Activated T-cell treated with anti-CD3 and anti-CD28 coated beads for 4 hours (primary cell): Measurements from ENCODE around the gene KLC4.
A peak's percentile ranks its signal among the peaks of the same experiment; 100 is the strongest.
"Not testable (repeated sequence)": the region's sequence is repeated elsewhere in the genome, so short reads cannot be mapped to it uniquely, and the experiment has no call there.

ENCODE experiments used
- DNase-seq: peaks from one replicate; pipeline ENCODE4 v3.0.0-alpha.2; 2020

KLC4 gene

DNA sequence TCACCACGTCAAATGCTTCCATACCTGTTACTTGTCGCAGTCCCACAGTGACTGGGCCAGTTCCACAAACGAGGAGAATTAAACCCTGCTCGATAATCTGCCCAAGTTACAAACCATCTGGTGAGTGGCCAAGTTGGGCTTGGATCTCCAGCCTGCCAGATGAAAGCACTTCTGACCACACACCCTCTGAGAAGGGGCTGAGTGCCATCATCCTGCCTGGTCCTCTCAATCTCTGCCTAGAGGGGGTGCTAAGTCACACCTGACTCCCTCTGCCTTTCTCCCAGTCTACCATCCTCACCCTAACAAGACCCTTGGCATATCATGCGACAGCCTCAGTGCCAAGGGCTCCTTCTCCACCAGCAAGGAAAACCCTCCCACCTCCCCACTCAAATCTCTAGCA, 22.2 kb upstream of the KLC4 start:
- DNase-seq = no peak

GRCh38 chr6:43037706-43038105, 21.7 kb upstream of the KLC4 start:
- DNase-seq = no peak

DNA sequence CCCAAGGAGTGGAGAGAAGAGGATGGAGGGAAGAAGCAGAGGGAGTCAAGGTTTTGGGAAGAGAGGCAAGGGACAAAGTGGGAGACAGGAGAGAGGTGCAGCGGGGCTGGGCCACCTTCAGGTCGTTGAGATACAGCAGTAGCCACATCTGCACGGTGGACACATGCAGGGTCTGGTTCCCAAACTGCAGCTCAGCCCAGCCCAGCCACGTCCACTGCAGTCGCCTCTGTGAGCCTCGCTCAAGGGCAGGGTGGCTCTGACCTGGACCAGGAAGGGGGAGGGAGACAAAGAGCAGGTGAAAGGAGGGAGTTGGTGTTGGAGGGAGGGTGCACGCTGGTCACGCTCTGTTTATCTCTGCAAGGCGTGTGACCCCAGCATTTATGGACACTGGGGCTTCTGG, 20.7 kb upstream of the KLC4 start:
- no peak for DNase-seq

GRCh38 chr6:43040542-43041257, 18.7 kb upstream of the KLC4 start:
- DNase-seq = no peak

DNA sequence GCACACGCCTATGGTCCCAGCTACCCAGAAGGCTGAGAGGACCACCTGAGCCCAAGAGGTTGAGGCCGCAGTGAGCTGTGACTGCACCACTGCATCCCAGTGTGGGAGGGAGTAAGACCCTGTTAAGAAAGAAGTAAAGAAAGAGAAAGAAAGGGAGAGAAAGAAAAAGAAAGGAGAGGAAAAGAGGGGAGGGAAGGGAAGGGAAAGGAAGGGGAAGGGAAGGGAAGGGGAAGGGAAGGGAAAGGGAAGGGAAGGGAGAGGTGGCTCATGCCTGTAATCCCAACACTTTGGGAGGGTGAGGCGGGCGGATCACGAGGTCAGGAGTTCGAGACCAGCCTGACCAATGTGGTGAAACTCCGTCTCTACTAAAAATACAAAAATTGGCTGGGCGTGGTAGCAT, 18.0 kb upstream of the KLC4 start:
- DNase-seq = not testable (repeated sequence)

GRCh38 chr6:43043310-43043709, 16.1 kb upstream of the KLC4 start:
- DNase-seq = no peak

DNA sequence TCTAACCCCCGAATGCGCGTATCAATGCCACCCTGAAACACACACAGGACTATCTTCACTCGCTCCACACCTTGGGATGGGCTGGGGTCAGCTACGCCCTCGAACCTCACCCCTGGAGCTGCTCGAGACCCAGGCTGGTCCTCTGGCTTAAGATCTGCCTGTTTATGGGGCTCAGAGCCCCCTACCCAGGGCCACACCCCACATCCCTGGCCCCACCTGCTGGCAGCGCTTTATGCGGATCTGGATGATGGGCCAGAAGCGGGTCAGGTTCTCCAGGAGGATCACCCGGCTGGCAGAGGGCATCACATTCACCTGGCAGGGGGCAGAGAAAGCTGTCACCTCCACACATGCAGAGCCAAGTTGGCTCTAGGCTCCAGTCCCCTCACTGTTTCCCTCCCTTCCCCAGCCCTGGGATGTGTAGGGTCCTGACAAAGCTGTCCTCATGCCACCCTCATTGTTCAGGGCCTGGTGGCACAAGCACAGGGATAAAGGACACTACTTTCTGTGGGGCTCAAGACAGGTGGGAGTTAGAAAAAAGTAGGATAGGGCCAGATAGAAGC, 14.0 kb upstream of the KLC4 start:
- no peak for DNase-seq

DNA sequence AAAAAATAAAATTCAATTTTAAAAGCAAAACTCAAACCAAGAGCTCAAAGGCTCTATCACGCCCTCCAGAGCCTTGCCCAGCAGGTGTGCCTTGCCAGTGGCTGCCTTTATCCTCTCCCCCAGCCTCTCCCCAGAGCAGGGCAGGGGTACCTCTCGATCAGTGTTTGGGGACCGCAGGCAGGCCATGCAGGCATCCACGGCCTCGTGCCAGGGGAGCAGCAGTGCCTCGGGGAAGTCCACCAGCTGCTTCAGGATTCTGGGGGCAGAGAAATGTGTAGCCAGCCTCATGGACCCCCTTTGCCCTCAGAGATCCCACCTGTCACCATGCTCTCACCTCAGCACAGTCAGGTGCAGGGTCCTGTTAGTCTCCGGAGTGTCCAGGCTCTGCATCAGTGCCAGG, 11.4 kb upstream of the KLC4 start:
- DNase-seq = no peak

GRCh38 chr6:43050981-43051380, 8.4 kb upstream of the KLC4 start:
- no peak for DNase-seq

- no peak for DNase-seq
These were observed 7.1 kb upstream of the KLC4 start for GRCh38 chr6:43052225-43052841.

DNA sequence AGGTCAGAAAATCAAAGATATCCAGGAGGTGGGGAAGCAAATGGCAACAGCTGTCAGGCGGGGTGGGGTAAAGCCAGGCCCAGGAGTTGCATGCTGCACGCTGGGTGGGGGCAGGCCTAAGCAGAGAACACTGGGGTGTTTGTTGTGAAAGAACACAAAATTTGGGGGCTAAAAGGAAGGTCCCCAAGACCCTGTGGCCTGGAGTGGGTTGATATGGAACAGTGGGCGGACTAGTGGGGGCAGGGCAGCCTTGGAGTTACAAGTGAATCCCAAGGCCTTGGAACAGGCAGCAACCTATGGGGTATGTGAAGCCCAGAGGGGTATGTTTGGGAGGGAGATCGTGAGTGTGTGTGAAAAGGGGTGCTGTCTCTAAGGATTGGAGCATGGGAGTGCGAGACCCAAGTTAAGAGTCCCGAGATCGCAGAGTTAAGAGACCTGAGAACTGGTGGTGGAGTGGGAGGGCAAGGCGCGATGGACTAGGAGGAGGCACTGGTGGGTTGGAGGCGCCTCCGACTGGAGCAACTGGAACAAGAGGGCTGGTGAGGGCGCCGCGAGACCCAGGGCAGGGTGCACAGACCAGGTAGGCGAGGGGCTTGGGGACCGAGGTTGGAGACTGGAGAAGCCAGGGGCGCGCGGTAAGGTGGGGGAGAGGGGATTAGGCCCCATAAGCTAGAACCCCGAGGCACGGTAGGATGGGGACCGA, 6.4 kb upstream of the KLC4 start:
- DNase-seq = no peak

DNA sequence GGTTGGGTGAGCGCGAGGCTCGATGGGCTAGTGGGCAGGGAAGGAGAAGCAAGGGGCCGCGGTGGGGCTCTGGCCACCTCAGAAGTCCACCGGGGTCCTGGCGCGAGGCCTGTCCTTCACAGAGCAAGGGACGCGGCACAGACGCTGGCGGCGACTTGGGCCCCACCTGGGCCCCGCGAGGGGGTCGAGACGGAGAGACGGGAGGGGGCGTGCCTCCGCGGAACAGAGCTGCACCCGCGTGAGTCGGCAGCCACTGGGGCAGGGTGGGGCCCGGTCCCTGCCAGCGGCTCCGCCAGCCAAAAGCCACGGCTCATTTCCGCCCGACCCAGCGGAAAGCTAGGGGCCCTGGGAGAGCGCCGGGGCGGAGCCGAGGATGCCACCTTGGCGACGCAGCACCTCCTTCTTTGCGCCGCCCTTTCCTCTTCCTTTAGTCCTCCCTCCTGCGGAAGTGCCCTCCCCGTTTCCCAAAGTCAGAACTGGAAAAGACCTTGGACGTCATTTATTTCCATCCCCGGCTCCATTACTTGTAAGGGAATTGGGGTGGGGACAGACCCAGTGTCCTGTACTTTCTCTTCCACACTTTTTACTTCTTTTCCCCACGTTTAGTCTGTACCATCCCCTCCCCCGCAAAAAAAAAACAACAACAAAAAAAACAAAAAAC, 5.8 kb upstream of the KLC4 start, which contains the start of gene CUL7:
CUL7 (minus strand) TSS at position 307 of the 661 bp plus-strand sequence. CDS start 1,063 bp downstream, outside the sequence.
- peak; percentile 75 for DNase-seq

DNA sequence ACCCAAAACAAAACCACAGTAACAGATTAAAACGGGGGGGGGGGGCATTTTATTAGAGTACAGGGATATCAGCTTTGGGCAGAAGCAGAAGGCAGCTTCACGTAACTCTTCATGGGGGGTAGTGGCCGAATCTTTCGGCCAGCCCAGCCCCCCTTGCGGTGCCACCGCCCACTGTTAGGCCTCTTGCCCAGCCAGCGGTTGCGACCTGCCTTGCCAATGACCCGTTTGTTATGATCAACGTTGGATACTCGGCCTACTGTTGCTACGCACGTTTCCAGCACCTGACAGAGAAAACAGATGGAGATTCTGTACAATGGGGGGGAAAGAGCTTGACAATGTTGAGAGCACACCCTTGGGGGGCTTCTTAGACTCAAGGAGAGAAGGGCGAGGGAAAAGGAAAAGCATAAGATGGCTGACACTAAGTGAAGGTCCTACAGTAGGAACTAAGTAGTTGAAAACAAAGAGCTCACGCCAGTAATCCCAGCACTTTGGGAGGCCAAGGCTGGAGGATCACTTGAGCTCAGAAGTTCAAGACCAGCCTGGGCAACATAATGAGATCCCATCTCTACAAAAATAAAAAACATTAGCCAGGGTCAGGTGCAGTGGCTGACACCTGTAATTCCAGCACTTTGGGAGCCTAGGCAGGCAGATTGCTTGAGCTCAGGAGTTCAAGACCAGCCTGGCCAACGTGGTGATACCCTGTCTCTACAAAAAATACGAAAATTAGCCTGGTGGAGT, 5.1 kb upstream of the KLC4 start:
- no peak for DNase-seq

- DNase-seq = no peak
These were observed 3.5 kb upstream of the KLC4 start for GRCh38 chr6:43055966-43056365.

GRCh38 chr6:43058531-43058930, 900 bp upstream of the KLC4 start:
- no peak for DNase-seq

- no peak for DNase-seq
These were observed 763 bp downstream of the KLC4 start for GRCh38 chr6:43060034-43060754.

- no peak for DNase-seq
These were observed 1.6 kb downstream of the KLC4 start for GRCh38 chr6:43060755-43061633.

- DNase-seq = no peak
These were observed 2.4 kb downstream of the KLC4 start for GRCh38 chr6:43061861-43062260.

- DNase-seq = no peak
These were observed 3.4 kb downstream of the KLC4 start for GRCh38 chr6:43062818-43063217.

GRCh38 chr6:43070028-43070632, 10.7 kb downstream of the KLC4 start:
- no peak for DNase-seq
